ENCODE results near the gene NKPD1. TPM values are rescaled to one million over a fixed set of nuclear protein-coding genes. Genes with fewer than 3 reads are reported as not detected.
A peak's percentile ranks its signal among the peaks of the same experiment; 100 is the strongest.

The NKPD1 gene
- total and polyA plus RNA-seq, 10 of the 15 experiments (the other 5 are each of a cell fraction or from before 2014, with no cell fraction given) = 0.05 to 0.18 (median 0.06) TPM; not detected in 7

- TF ChIP-seq ZNF622 (IDR thresholded peaks at IDR 0.05) (no peak), ELK1 (IDR thresholded peaks at IDR 0.05; ENCODE audit: low read depth, low read length) (no peak), E2F4 (IDR thresholded peaks at IDR 0.05; ENCODE audit: low read depth, low read length) (no peak), BMI1 (IDR thresholded peaks at IDR 0.05; ENCODE audit: borderline replicate concordance) (no peak), NFYB (IDR thresholded peaks at IDR 0.05; ENCODE audit: insufficient read depth, low read depth, low read length) (no peak), ZSCAN29 (IDR thresholded peaks at IDR 0.05) (no peak), BHLHE40 (IDR thresholded peaks at IDR 0.05; ENCODE audit: borderline replicate concordance in 1 of 2, low read depth in 2 of 2, low read length in 1 of 2) (peak in 1 of 2 experiments; percentile 78; a peak in 2 of 4 replicates), MEF2A (IDR thresholded peaks at IDR 0.05; ENCODE audit: insufficient read depth, low read depth, low read length) (0 out of 2 replicates have a peak, but pooled peaks have one; percentile 11), HDAC2 (IDR thresholded peaks at IDR 0.05) (no peak), IKZF2 (IDR thresholded peaks at IDR 0.05) (peak; percentile 83 to 87), SMC3 (IDR thresholded peaks at IDR 0.05; ENCODE audit: borderline replicate concordance, low read length) (no peak), DPF2 (IDR thresholded peaks at IDR 0.05) (peak; percentile 63), ATF3 (IDR thresholded peaks at IDR 0.05; ENCODE audit: borderline replicate concordance, extremely low read depth, low read depth, low read length) (no peak), HCFC1 (IDR thresholded peaks at IDR 0.05; ENCODE audit: low read length) (no peak), BCL11A (IDR thresholded peaks at IDR 0.05; ENCODE audit: low read depth, low read length) (no peak), MEF2B (IDR thresholded peaks at IDR 0.05; ENCODE audit: partially characterized antibody, poor library complexity, severe bottlenecking) (peak; percentile 46), MYC (IDR thresholded peaks at IDR 0.05; ENCODE audit: insufficient read depth, insufficient read length, insufficient replicate concordance, low read length, severe bottlenecking) (no peak), JUND (IDR thresholded peaks at IDR 0.05; ENCODE audit: low read depth, low read length) (no peak), TBL1XR1 (IDR thresholded peaks at IDR 0.05; ENCODE audit: low read depth, low read length) (no peak)
- TF ChIP-seq, protein P1, sequence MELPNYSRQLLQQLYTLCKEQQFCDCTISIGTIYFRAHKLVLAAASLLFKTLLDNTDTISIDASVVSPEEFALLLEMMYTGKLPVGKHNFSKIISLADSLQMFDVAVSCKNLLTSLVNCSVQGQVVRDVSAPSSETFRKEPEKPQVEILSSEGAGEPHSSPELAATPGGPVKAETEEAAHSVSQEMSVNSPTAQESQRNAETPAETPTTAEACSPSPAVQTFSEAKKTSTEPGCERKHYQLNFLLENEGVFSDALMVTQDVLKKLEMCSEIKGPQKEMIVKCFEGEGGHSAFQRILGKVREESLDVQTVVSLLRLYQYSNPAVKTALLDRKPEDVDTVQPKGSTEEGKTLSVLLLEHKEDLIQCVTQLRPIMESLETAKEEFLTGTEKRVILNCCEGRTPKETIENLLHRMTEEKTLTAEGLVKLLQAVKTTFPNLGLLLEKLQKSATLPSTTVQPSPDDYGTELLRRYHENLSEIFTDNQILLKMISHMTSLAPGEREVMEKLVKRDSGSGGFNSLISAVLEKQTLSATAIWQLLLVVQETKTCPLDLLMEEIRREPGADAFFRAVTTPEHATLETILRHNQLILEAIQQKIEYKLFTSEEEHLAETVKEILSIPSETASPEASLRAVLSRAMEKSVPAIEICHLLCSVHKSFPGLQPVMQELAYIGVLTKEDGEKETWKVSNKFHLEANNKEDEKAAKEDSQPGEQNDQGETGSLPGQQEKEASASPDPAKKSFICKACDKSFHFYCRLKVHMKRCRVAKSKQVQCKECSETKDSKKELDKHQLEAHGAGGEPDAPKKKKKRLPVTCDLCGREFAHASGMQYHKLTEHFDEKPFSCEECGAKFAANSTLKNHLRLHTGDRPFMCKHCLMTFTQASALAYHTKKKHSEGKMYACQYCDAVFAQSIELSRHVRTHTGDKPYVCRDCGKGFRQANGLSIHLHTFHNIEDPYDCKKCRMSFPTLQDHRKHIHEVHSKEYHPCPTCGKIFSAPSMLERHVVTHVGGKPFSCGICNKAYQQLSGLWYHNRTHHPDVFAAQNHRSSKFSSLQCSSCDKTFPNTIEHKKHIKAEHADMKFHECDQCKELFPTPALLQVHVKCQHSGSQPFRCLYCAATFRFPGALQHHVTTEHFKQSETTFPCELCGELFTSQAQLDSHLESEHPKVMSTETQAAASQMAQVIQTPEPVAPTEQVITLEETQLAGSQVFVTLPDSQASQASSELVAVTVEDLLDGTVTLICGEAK (IDR thresholded peaks at IDR 0.05; ENCODE audit: borderline replicate concordance) = no peak
- TF ChIP-seq, protein P2, sequence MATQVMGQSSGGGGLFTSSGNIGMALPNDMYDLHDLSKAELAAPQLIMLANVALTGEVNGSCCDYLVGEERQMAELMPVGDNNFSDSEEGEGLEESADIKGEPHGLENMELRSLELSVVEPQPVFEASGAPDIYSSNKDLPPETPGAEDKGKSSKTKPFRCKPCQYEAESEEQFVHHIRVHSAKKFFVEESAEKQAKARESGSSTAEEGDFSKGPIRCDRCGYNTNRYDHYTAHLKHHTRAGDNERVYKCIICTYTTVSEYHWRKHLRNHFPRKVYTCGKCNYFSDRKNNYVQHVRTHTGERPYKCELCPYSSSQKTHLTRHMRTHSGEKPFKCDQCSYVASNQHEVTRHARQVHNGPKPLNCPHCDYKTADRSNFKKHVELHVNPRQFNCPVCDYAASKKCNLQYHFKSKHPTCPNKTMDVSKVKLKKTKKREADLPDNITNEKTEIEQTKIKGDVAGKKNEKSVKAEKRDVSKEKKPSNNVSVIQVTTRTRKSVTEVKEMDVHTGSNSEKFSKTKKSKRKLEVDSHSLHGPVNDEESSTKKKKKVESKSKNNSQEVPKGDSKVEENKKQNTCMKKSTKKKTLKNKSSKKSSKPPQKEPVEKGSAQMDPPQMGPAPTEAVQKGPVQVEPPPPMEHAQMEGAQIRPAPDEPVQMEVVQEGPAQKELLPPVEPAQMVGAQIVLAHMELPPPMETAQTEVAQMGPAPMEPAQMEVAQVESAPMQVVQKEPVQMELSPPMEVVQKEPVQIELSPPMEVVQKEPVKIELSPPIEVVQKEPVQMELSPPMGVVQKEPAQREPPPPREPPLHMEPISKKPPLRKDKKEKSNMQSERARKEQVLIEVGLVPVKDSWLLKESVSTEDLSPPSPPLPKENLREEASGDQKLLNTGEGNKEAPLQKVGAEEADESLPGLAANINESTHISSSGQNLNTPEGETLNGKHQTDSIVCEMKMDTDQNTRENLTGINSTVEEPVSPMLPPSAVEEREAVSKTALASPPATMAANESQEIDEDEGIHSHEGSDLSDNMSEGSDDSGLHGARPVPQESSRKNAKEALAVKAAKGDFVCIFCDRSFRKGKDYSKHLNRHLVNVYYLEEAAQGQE (IDR thresholded peaks at IDR 0.05; ENCODE audit: low read depth, low read length) = no peak
These were observed 43.6 kb downstream of the NKPD1 start (continued) for GRCh38 chr19:45117167-45117594.
